ENCODE measurements around the gene TMOD1. TPM values are rescaled to one million over a fixed set of nuclear protein-coding genes. Genes with fewer than 3 reads are reported as not detected.

Gene TMOD1
- total and polyA plus RNA-seq, 2 experiments from 2014 or later, result 0.69 to 4.5 TPM

DNA sequence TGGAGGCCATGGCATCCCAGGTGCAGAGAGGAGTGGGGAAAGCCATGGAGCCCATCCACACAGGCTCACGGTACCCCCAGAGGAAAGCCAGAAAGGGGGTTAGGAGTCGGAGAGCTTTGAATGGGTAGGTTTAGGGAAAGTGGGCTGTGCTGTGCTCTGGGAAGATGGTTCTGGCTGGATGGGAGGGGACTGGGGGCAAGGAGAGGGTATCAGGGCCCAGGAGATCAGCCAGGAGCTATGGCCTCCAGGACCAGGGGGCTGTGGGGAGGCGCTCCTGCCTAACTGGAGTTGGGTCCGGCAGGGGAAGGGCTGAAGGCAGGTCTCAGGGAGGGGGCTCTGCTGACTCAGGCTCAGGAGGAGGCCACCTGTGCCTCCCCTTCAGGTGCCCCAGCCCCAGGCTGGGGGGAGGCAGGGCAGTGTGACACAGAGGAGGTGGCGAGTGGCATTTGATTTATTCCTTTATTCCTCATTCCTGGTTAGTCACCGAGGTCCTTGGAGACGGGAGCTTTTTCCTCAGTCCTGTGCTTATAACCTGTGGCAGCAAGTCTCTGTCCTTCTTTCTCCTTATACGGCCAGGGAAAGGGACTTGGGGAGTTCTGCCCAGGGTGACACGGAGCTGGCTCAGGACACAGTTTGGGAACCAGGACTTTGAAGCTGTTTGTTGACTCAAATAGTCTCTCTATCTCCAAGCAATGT, 70.9 kb downstream of the TMOD1 start:
- no peak overlapping the region for H2AFZ ChIP-seq
- Mint-ChIP-seq H3K4me3 (no peak overlapping the region), H3K27me3 (ENCODE audit: insufficient read depth, low read depth, poor library complexity) (peaks cover 3% of the 10 kb centered on the region), H3K36me3 (ENCODE audit: low read depth) (no peaks in the 10 kb centered on the region), H3K27ac (no peak overlapping the region), H3K9me3 (peaks cover 4% of the 10 kb centered on the region; the same call in 2 of the 3 replicates), H3K4me1 (no peaks in the 10 kb centered on the region)
- H3F3A ChIP-seq (replicated peaks; ENCODE audit: low read depth), result no peaks in the 10 kb centered on the region
- no peaks in the 10 kb centered on the region for H3K27me3 ChIP-seq (ENCODE audit: insufficient read depth)
- no peaks in the 10 kb centered on the region for H3K79me2 ChIP-seq (replicated peaks; ENCODE audit: insufficient read depth)
- no peak overlapping the region for H3K27ac ChIP-seq (ENCODE audit: low read depth)
- no peak for TF ChIP-seq JUNB (IDR thresholded peaks at IDR 0.05; ENCODE audit: unreplicated experiment)
- no peak for TF ChIP-seq NANOG (IDR thresholded peaks at IDR 0.05; ENCODE audit: borderline replicate concordance)
- TF ChIP-seq, protein P1, sequence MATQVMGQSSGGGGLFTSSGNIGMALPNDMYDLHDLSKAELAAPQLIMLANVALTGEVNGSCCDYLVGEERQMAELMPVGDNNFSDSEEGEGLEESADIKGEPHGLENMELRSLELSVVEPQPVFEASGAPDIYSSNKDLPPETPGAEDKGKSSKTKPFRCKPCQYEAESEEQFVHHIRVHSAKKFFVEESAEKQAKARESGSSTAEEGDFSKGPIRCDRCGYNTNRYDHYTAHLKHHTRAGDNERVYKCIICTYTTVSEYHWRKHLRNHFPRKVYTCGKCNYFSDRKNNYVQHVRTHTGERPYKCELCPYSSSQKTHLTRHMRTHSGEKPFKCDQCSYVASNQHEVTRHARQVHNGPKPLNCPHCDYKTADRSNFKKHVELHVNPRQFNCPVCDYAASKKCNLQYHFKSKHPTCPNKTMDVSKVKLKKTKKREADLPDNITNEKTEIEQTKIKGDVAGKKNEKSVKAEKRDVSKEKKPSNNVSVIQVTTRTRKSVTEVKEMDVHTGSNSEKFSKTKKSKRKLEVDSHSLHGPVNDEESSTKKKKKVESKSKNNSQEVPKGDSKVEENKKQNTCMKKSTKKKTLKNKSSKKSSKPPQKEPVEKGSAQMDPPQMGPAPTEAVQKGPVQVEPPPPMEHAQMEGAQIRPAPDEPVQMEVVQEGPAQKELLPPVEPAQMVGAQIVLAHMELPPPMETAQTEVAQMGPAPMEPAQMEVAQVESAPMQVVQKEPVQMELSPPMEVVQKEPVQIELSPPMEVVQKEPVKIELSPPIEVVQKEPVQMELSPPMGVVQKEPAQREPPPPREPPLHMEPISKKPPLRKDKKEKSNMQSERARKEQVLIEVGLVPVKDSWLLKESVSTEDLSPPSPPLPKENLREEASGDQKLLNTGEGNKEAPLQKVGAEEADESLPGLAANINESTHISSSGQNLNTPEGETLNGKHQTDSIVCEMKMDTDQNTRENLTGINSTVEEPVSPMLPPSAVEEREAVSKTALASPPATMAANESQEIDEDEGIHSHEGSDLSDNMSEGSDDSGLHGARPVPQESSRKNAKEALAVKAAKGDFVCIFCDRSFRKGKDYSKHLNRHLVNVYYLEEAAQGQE (IDR thresholded peaks at IDR 0.05; ENCODE audit: unreplicated experiment), result no peak
- no peak for TF ChIP-seq ZNF114 (CRISPR knock-in tag; IDR thresholded peaks at IDR 0.05)
- TF ChIP-seq ZNF331 (CRISPR knock-in tag; IDR thresholded peaks at IDR 0.05; ENCODE audit: low read depth), result no peak
- TF ChIP-seq, protein P2, sequence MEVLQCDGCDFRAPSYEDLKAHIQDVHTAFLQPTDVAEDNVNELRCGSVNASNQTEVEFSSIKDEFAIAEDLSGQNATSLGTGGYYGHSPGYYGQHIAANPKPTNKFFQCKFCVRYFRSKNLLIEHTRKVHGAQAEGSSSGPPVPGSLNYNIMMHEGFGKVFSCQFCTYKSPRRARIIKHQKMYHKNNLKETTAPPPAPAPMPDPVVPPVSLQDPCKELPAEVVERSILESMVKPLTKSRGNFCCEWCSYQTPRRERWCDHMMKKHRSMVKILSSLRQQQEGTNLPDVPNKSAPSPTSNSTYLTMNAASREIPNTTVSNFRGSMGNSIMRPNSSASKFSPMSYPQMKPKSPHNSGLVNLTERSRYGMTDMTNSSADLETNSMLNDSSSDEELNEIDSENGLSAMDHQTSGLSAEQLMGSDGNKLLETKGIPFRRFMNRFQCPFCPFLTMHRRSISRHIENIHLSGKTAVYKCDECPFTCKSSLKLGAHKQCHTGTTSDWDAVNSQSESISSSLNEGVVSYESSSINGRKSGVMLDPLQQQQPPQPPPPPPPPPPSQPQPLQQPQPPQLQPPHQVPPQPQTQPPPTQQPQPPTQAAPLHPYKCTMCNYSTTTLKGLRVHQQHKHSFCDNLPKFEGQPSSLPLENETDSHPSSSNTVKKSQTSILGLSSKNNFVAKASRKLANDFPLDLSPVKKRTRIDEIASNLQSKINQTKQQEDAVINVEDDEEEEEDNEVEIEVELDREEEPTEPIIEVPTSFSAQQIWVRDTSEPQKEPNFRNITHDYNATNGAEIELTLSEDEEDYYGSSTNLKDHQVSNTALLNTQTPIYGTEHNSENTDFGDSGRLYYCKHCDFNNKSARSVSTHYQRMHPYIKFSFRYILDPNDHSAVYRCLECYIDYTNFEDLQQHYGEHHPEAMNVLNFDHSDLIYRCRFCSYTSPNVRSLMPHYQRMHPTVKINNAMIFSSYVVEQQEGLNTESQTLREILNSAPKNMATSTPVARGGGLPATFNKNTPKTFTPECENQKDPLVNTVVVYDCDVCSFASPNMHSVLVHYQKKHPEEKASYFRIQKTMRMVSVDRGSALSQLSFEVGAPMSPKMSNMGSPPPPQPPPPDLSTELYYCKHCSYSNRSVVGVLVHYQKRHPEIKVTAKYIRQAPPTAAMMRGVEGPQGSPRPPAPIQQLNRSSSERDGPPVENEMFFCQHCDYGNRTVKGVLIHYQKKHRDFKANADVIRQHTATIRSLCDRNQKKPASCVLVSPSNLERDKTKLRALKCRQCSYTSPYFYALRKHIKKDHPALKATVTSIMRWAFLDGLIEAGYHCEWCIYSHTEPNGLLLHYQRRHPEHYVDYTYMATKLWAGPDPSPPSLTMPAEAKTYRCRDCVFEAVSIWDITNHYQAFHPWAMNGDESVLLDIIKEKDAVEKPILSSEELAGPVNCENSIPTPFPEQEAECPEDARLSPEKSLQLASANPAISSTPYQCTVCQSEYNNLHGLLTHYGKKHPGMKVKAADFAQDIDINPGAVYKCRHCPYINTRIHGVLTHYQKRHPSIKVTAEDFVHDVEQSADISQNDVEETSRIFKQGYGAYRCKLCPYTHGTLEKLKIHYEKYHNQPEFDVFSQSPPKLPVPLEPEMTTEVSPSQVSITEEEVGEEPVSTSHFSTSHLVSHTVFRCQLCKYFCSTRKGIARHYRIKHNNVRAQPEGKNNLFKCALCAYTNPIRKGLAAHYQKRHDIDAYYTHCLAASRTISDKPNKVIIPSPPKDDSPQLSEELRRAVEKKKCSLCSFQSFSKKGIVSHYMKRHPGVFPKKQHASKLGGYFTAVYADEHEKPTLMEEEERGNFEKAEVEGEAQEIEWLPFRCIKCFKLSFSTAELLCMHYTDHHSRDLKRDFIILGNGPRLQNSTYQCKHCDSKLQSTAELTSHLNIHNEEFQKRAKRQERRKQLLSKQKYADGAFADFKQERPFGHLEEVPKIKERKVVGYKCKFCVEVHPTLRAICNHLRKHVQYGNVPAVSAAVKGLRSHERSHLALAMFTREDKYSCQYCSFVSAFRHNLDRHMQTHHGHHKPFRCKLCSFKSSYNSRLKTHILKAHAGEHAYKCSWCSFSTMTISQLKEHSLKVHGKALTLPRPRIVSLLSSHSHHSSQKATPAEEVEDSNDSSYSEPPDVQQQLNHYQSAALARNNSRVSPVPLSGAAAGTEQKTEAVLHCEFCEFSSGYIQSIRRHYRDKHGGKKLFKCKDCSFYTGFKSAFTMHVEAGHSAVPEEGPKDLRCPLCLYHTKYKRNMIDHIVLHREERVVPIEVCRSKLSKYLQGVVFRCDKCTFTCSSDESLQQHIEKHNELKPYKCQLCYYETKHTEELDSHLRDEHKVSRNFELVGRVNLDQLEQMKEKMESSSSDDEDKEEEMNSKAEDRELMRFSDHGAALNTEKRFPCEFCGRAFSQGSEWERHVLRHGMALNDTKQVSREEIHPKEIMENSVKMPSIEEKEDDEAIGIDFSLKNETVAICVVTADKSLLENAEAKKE (CRISPR knock-in tag; IDR thresholded peaks at IDR 0.05), result no peak
- TF ChIP-seq STAT1 (IDR thresholded peaks at IDR 0.05; ENCODE audit: unreplicated experiment), result no peak
- TF ChIP-seq POLR2AphosphoS5 (IDR thresholded peaks at IDR 0.05; ENCODE audit: low read depth), result no peak
- TF ChIP-seq, protein P3, sequence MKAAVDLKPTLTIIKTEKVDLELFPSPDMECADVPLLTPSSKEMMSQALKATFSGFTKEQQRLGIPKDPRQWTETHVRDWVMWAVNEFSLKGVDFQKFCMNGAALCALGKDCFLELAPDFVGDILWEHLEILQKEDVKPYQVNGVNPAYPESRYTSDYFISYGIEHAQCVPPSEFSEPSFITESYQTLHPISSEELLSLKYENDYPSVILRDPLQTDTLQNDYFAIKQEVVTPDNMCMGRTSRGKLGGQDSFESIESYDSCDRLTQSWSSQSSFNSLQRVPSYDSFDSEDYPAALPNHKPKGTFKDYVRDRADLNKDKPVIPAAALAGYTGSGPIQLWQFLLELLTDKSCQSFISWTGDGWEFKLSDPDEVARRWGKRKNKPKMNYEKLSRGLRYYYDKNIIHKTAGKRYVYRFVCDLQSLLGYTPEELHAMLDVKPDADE (IDR thresholded peaks at IDR 0.05), result no peak
- no peak for TF ChIP-seq EZH2 (IDR thresholded peaks at IDR 0.05; ENCODE audit: low read depth, unreplicated experiment)
- no peak for TF ChIP-seq EZH2phosphoT487 (IDR thresholded peaks at IDR 0.05; ENCODE audit: unreplicated experiment)
- TF ChIP-seq CREB1 (CRISPR knock-in tag; IDR thresholded peaks at IDR 0.05; ENCODE audit: low read depth), result no peak
- TF ChIP-seq, protein P4, sequence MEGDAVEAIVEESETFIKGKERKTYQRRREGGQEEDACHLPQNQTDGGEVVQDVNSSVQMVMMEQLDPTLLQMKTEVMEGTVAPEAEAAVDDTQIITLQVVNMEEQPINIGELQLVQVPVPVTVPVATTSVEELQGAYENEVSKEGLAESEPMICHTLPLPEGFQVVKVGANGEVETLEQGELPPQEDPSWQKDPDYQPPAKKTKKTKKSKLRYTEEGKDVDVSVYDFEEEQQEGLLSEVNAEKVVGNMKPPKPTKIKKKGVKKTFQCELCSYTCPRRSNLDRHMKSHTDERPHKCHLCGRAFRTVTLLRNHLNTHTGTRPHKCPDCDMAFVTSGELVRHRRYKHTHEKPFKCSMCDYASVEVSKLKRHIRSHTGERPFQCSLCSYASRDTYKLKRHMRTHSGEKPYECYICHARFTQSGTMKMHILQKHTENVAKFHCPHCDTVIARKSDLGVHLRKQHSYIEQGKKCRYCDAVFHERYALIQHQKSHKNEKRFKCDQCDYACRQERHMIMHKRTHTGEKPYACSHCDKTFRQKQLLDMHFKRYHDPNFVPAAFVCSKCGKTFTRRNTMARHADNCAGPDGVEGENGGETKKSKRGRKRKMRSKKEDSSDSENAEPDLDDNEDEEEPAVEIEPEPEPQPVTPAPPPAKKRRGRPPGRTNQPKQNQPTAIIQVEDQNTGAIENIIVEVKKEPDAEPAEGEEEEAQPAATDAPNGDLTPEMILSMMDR (conservative IDR thresholded peaks at IDR 0.05; ENCODE audit: low read depth in 2 of 2), result no peak
- H4K20me1 ChIP-seq (replicated peaks; ENCODE audit: insufficient read depth), result no peaks in the 10 kb centered on the region
- no peaks in the 10 kb centered on the region for H3K4me1 ChIP-seq (ENCODE audit: insufficient read depth)
- H3K36me3 ChIP-seq (ENCODE audit: insufficient read depth), result no peaks in the 10 kb centered on the region
- no peak overlapping the region for H3K4me2 ChIP-seq
- ATAC-seq (no peak), DNase-seq (ENCODE audit: low spot score) (no peak)
- no peak overlapping the region for H3K4me3 ChIP-seq
- peaks cover 5% of the 10 kb centered on the region; the same call in 1 of the 2 replicates for H3K9me2 ChIP-seq (ENCODE audit: insufficient read depth)

Data from GM23338 (cell line).